Stimulated activated CD4-positive, alpha-beta T cell treated with anti-CD3 and anti-CD28 coated beads, Interleukin-15, amount 100 ng/mL, for 1 hour (primary cell): ENCODE data around the gene DOK7.
"Not testable (repeated sequence)": the region's sequence is repeated elsewhere in the genome, so short reads cannot be mapped to it uniquely, and the experiment has no call there.

Experiments used
- DNase-seq, 2 donors: peaks; one replicate each; pipeline ENCODE4 v3.0.0-alpha.2; 2020; ENCODE audit warnings: low read depth in 1 of 2, low spot score in 1 of 2

Gene DOK7

DNA sequence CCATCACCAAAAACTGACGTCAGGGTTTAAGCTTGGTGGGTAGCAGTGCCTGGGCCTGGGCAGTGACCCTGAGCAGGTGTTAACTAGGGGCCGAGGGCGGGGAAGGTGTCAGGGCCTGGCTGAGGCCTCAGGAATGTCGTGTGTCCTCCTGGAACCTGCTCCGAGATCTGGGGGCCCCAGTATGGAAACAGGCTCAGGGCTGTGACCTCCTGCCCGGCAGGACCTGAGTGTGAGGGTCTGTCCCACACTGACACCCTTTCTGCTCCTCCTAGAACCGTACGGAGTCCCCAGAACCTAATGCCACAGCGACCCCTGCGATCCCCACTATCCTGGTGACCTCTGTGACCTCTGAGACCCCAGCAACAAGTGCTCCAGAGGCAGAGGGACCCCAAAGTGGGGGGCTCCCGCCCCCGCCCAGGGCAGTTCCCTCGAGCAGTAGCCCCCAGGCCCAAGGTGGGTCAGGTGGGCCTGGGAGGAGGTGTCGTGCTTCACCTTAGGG is 20.6 kb upstream of the DOK7 start:
- DNase-seq = no peak

GRCh38 chr4:3442959-3443749 is 20.0 kb upstream of the DOK7 start:
- DNase-seq = peak; percentile 31 to 56

GRCh38 chr4:3443750-3444309 is 19.3 kb upstream of the DOK7 start:
- DNase-seq = no peak

DNA sequence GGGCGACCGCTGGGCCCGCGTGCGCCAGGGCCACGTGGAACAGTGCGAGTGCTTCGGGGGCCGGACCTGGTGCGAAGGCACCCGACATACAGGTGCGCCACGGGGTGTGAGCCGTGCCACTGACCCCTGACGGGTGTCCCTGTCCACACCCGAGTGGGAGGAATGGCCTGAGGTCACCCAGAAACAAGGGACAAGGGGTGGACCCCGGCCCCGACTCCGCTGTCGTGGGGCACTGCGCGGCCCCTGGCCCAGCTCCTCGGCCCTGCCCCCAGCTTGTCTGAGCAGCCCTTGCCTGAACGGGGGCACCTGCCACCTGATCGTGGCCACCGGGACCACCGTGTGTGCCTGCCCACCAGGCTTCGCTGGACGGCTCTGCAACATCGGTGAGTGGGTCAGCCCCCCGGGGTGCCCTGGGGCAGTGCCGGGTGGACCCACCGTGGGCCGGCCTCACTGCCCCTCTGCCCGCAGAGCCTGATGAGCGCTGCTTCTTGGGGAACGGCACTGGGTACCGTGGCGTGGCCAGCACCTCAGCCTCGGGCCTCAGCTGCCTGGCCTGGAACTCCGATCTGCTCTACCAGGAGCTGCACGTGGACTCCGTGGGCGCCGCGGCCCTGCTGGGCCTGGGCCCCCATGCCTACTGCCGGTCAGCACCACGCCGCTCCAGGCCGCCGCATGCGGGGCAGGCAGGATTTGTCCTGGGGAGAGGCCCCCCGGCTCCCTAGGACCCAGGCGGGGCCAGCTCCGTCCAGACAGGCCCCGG is 18.6 kb upstream of the DOK7 start:
- DNase-seq = no peak

DNA sequence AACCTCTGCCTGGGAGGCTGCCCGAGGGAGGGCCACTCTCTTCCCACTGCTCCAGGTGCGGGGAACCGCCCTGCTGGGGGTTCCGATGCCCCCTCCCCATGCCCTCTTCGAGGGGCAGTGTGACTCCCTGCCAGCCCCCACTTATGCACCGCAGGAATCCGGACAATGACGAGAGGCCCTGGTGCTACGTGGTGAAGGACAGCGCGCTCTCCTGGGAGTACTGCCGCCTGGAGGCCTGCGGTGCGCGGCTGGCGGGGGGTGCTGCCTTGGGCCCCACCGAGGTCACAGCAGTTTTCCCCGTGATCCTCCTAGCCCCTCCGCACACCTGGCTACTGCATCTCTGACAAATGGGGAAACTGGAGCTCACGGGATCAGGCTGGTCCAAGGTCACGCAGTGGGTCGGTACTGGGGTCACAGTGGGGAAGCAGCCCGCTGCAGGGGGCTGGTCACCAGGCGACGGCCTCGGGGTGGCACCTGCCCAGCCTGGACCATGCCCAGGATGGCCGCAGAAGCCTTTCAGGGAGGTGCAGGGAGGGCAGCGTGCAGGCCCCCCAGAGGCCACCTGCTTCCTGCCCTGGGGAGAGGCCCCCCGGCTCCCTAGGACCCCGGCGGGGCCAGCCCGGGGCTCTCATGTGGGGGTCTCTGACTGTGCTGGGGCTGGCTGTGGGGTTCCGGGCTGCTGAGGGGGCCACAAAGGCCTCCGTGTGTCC is 17.8 kb upstream of the DOK7 start:
- DNase-seq = no peak

GRCh38 chr4:3445829-3446545 is 17.1 kb upstream of the DOK7 start:
- no peak for DNase-seq

GRCh38 chr4:3446631-3447320 is 16.3 kb upstream of the DOK7 start:
- DNase-seq = no peak

DNA sequence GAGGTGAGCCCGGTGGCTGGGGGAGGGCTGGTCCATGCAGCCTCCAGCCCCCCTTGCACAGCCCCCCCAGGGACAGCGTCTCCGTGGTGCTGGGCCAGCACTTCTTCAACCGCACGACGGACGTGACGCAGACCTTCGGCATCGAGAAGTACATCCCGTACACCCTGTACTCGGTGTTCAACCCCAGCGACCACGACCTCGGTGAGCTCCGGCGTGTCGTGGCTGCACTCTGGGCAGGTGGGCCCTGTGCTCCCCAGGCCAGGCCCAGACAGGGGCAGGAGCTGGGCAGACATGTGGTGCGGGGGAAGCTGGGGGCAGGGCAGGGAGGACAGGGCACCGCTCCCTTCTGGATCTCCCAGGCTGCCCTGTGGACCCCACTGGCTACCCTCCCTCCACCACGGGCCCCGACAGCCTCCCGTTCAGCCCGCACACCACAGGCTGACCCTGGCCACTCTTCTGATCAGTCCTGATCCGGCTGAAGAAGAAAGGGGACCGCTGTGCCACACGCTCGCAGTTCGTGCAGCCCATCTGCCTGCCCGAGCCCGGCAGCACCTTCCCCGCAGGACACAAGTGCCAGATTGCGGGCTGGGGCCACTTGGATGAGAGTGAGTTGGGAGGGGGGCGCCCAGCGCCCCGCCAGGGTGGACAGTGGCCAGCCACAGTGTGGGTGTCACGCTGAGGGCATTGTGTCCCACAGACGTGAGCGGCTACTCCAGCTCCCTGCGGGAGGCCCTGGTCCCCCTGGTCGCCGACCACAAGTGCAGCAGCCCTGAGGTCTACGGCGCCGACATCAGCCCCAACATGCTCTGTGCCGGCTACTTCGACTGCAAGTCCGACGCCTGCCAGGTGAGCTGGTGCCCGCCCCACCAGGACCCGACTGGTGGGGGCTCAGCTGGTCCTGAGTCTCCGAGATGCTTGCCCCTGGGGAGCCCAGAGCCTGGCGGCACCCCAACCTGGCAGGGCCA is 15.4 kb upstream of the DOK7 start:
- DNase-seq = no peak

GRCh38 chr4:3449047-3449573 is 14.0 kb upstream of the DOK7 start:
- no peak for DNase-seq

- DNase-seq = no peak
Measured at GRCh38 chr4:3449574-3450534, 13.3 kb upstream of the DOK7 start.

- DNase-seq = no peak
Measured at GRCh38 chr4:3450643-3451042, 12.5 kb upstream of the DOK7 start.

DNA sequence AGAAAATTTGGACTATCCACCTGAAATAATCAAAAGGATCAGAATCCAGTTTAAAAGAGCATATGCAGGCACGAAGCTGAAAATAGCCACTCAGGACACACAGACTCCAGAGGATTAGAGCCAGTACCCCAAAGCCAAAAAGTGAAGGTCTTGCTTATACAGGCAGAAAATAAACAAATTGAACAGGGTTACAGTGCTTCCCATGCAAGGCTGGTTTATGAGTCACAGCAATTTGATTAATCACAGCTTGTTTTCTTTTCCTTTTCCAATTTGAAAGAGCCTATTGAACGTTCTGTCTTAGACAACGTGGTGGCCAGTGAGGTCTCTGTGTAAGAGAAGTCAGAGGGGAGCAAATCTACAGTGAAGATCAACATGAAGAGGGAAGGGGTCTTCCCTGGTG is 11.2 kb upstream of the DOK7 start:
- no peak for DNase-seq

- no peak for DNase-seq
Measured at GRCh38 chr4:3452376-3452775, 10.7 kb upstream of the DOK7 start.

- not testable (repeated sequence) for DNase-seq
Measured at GRCh38 chr4:3455596-3455995, 7.5 kb upstream of the DOK7 start.

DNA sequence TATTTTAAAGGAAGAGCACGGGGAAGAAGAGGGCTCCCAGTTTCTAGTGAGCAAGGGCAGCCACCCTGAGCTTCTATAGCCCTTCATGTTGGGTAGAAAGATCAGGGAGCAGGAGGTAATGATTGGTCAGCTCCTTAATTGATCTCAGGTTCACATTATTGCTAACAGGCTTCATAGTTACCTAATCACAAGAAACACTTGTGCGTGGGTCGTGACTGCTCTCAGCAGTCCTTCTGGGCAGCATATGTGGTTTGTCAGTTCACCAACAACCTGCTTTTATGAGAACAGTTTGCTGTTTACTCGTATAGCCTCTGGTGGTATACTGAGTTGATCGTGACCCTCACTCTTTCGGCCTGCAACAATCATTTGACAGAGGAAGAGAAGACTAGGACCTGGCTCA is 4.7 kb upstream of the DOK7 start:
- DNase-seq = no peak

DNA sequence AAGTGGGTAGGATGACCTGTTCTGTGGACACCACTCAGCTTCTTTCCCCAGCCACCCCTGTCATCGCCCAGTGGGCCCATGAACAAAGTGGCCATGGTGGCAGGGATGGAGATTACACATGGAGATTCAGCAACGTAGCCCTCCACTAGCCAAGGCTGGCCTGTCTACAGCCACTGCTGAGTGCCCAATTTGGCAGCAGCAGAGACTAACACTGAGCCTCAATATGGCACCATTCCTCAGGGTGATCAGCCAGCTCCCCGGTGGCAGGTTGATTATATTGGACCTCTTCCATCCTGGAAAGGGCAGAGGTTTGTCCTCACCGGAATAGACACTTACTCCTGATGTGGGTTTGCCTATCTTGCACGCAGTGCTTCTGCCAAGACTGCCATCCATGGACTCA is 4.0 kb upstream of the DOK7 start:
- DNase-seq = not testable (repeated sequence)

GRCh38 chr4:3460926-3461325 is 2.2 kb upstream of the DOK7 start:
- DNase-seq = no peak
